MG63 (cell line): Measurements from ENCODE around the gene NUP98. TPM values are rescaled to one million over a fixed set of nuclear protein-coding genes. Genes with fewer than 3 reads are reported as not detected.
A peak's percentile ranks its signal among the peaks of the same experiment; 100 is the strongest.
"Not testable (repeated sequence)": the region's sequence is repeated elsewhere in the genome, so short reads cannot be mapped to it uniquely, and the experiment has no call there.

Source experiments
- DNase-seq: peaks from one replicate; pipeline ENCODE4 v3.0.0-alpha.2; 2020
- H3K27me3 ChIP-seq: fragments of 250-450 bp; sonication (Bioruptor Pico); 2 replicates; pipeline ENCODE4 v1.5.1; 2020; ENCODE audit warnings: mild to moderate bottlenecking, moderate library complexity
- H3K36me3 ChIP-seq: fragments of 250-450 bp; sonication (Bioruptor Pico); 2 replicates; pipeline ENCODE4 v1.5.1; 2020; ENCODE audit warnings: mild to moderate bottlenecking, moderate library complexity
- H3K4me3 ChIP-seq: fragments of 250-450 bp; sonication (Bioruptor Pico); 2 replicates; pipeline ENCODE4 v1.5.1; 2020; ENCODE audit warnings: mild to moderate bottlenecking, moderate library complexity
- H3K9me3 ChIP-seq: fragments of 250-450 bp; sonication (Bioruptor Pico); 2 replicates; pipeline ENCODE4 v1.5.1; 2020; ENCODE audit warnings: mild to moderate bottlenecking, moderate library complexity
- total RNA-seq: library from RNA; depleted of rRNA; stranded (reverse); fragments of >200 nt; shearing (Covaris generic); gene quantifications from 2 replicates; pipeline ENCODE4 v1.2.3, GENCODE V29; 2014; ENCODE audit warnings: low replicate concordance

The NUP98 gene
- total RNA-seq, 1 experiment from 2014 or later, result 106 TPM

- Histone ChIP-seq H3K9me3 (no peaks in the 10 kb centered on the region), H3K36me3 (peaks cover 22% of the 10 kb centered on the region), H3K27me3 (no peaks in the 10 kb centered on the region), H3K4me3 (no peak overlapping the region)
- no peak for DNase-seq
These were observed 13.7 kb downstream of the NUP98 start for GRCh38 chr11:3783611-3784010.

GRCh38 chr11:3782963-3783362, 14.4 kb downstream of the NUP98 start:
- Histone ChIP-seq H3K9me3 (no peaks in the 10 kb centered on the region), H3K36me3 (peaks cover 27% of the 10 kb centered on the region), H3K4me3 (no peak overlapping the region), H3K27me3 (no peaks in the 10 kb centered on the region)
- DNase-seq, result no peak

GRCh38 chr11:3781423-3781822, 15.9 kb downstream of the NUP98 start:
- peaks cover 30% of the 10 kb centered on the region for H3K36me3 ChIP-seq
- DNase-seq, result no peak
- H3K27me3 ChIP-seq, result no peaks in the 10 kb centered on the region
- no peak overlapping the region for H3K4me3 ChIP-seq
- no peaks in the 10 kb centered on the region for H3K9me3 ChIP-seq

GRCh38 chr11:3775736-3776406, 21.5 kb downstream of the NUP98 start:
- DNase-seq, result peak; percentile 40
- no peaks in the 10 kb centered on the region for H3K9me3 ChIP-seq
- H3K36me3 ChIP-seq, result peaks cover 67% of the 10 kb centered on the region
- no peak overlapping the region for H3K4me3 ChIP-seq
- H3K27me3 ChIP-seq, result no peaks in the 10 kb centered on the region

- DNase-seq, result no peak
- no peaks in the 10 kb centered on the region for H3K9me3 ChIP-seq
- peaks cover 55% of the 10 kb centered on the region for H3K36me3 ChIP-seq
- no peak overlapping the region for H3K4me3 ChIP-seq
- H3K27me3 ChIP-seq, result no peaks in the 10 kb centered on the region
These were observed 24.2 kb downstream of the NUP98 start for GRCh38 chr11:3773180-3773579.

- no peak for DNase-seq
- no peaks in the 10 kb centered on the region for H3K27me3 ChIP-seq
- H3K4me3 ChIP-seq, result no peak overlapping the region
- H3K36me3 ChIP-seq, result peaks cover 65% of the 10 kb centered on the region
- no peaks in the 10 kb centered on the region for H3K9me3 ChIP-seq
These were observed 29.8 kb downstream of the NUP98 start for GRCh38 chr11:3767536-3767935.

GRCh38 chr11:3766836-3767235, 30.5 kb downstream of the NUP98 start:
- not testable (repeated sequence) for H3K4me3 ChIP-seq, H3K27me3 ChIP-seq, H3K9me3 ChIP-seq, DNase-seq
- peaks cover 62% of the 10 kb centered on the region for H3K36me3 ChIP-seq

GRCh38 chr11:3764266-3764665, 33.1 kb downstream of the NUP98 start:
- H3K27me3 ChIP-seq, result no peaks in the 10 kb centered on the region
- peaks cover 61% of the 10 kb centered on the region for H3K36me3 ChIP-seq
- DNase-seq, result no peak
- no peak overlapping the region for H3K4me3 ChIP-seq
- no peaks in the 10 kb centered on the region for H3K9me3 ChIP-seq

GRCh38 chr11:3755151-3755550, 42.2 kb downstream of the NUP98 start:
- Histone ChIP-seq H3K36me3 (peaks cover 34% of the 10 kb centered on the region), H3K9me3 (no peaks in the 10 kb centered on the region), H3K4me3 (no peak overlapping the region), H3K27me3 (no peaks in the 10 kb centered on the region)
- DNase-seq, result no peak

- H3K36me3 ChIP-seq, result peaks cover 20% of the 10 kb centered on the region
- DNase-seq, result no peak
- no peaks in the 10 kb centered on the region for H3K27me3 ChIP-seq
- H3K9me3 ChIP-seq, result no peaks in the 10 kb centered on the region
- no peak overlapping the region for H3K4me3 ChIP-seq
These were observed 44.2 kb downstream of the NUP98 start for GRCh38 chr11:3753110-3753509.

GRCh38 chr11:3747704-3748103, 49.6 kb downstream of the NUP98 start:
- DNase-seq, result no peak
- H3K9me3 ChIP-seq, result no peaks in the 10 kb centered on the region
- no peaks in the 10 kb centered on the region for H3K27me3 ChIP-seq
- no peak overlapping the region for H3K4me3 ChIP-seq
- H3K36me3 ChIP-seq, result peaks cover 34% of the 10 kb centered on the region

GRCh38 chr11:3745161-3745560, 52.2 kb downstream of the NUP98 start:
- Histone ChIP-seq H3K9me3 (no peaks in the 10 kb centered on the region), H3K27me3 (no peaks in the 10 kb centered on the region), H3K4me3 (no peak overlapping the region), H3K36me3 (peaks cover 36% of the 10 kb centered on the region)
- no peak for DNase-seq

- no peaks in the 10 kb centered on the region for H3K27me3 ChIP-seq
- no peaks in the 10 kb centered on the region for H3K9me3 ChIP-seq
- no peak for DNase-seq
- peaks cover 27% of the 10 kb centered on the region for H3K36me3 ChIP-seq
- no peak overlapping the region for H3K4me3 ChIP-seq
These were observed 58.6 kb downstream of the NUP98 start for GRCh38 chr11:3738723-3739122.

- peaks cover 31% of the 10 kb centered on the region for H3K36me3 ChIP-seq
These were observed 59.1 kb downstream of the NUP98 start for GRCh38 chr11:3738241-3738640.

GRCh38 chr11:3737386-3737933, 59.9 kb downstream of the NUP98 start:
- DNase-seq, result no peak
- Histone ChIP-seq H3K4me3 (no peak overlapping the region), H3K27me3 (no peaks in the 10 kb centered on the region), H3K36me3 (peaks cover 39% of the 10 kb centered on the region), H3K9me3 (no peaks in the 10 kb centered on the region)

More at GRCh38 chr11:3738241-3738640, 59.1 kb downstream of the NUP98 start:
- H3K4me3 ChIP-seq, result no peak overlapping the region
- H3K9me3 ChIP-seq, result no peaks in the 10 kb centered on the region
- no peak for DNase-seq
- H3K27me3 ChIP-seq, result no peaks in the 10 kb centered on the region

GRCh38 chr11:3736816-3737215, 60.5 kb downstream of the NUP98 start:
- no peaks in the 10 kb centered on the region for H3K9me3 ChIP-seq
- no peak for DNase-seq
- H3K4me3 ChIP-seq, result no peak overlapping the region
- no peaks in the 10 kb centered on the region for H3K27me3 ChIP-seq
- H3K36me3 ChIP-seq, result peaks cover 40% of the 10 kb centered on the region

- peaks cover 44% of the 10 kb centered on the region for H3K36me3 ChIP-seq
- H3K4me3 ChIP-seq, result no peak overlapping the region
- H3K9me3 ChIP-seq, result no peaks in the 10 kb centered on the region
- no peak for DNase-seq
- no peaks in the 10 kb centered on the region for H3K27me3 ChIP-seq
These were observed 61.5 kb downstream of the NUP98 start for GRCh38 chr11:3735827-3736226.

- Histone ChIP-seq H3K27me3 (no peaks in the 10 kb centered on the region), H3K36me3 (peaks cover 44% of the 10 kb centered on the region), H3K9me3 (no peaks in the 10 kb centered on the region), H3K4me3 (no peak overlapping the region)
- DNase-seq, result no peak
These were observed 64.5 kb downstream of the NUP98 start for GRCh38 chr11:3732671-3733436.
